HG03439 (cell line): Measurements from ENCODE around the gene SNX13.
"Not testable (repeated sequence)": the region's sequence is repeated elsewhere in the genome, so short reads cannot be mapped to it uniquely, and the experiment has no call there.

ENCODE experiments used
- ATAC-seq: cut with Tn5 transposase; IDR thresholded peaks from one replicate; pipeline ENCODE4 v1.9.1; 2021; ENCODE audit warnings: mild to moderate bottlenecking, moderate library complexity; ENCODE audit not compliant: unreplicated experiment

The SNX13 gene

DNA sequence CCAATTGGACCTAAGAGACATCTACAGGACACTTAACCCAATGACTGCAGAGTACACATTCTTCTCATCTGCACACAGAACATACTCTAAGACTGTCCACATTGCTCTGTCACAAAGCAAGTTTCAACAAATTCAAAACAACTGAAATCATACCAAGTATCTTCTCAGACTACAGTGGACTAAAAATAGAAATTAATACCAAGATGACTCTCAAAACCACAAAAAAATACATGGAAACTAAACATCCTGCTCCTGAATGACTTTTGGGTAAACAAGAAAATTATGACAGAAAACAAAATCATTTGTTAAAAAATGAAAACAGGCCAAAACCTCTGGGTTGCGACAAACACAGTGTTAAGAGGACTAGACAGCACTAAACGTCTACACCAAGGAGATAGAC, 24.5 kb downstream of the SNX13 start:
- ATAC-seq = no peak

DNA sequence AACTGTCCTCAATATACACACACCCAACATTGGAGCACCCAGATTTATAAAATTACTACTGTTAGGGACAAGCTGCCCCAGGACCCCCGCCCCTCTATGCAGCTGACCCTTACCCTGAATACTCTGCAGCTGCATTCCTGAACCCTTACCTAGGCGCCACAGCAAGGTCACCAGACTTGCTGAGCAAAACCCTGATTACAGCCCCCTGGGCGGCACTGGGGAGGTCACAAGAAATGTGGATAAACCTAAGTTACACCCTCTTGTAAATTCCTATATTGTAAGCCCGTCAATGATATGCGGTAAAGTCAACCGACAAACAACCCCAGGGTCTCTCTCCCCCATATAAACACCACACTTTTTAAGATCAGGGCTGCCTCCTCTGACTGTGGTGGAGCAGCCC, 25.1 kb downstream of the SNX13 start:
- no peak for ATAC-seq

DNA sequence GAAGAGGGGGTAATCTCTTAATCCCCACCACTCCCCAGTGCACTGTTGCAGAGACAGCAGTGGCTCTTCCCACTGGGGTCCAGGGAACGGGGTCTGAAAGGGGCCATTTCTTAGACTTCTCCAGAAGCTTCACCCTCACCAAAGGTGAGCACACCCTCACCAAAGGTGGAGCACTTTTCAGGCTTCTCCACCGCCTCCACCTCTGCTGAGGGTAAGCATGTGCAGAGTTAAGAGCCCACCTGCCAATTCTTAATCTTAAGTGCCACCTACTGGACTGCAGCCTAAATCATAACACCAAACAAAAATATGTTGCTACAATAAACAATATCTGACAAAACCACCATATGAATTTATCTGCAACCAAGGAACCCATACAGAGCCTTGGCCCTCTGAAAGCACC, 27.0 kb downstream of the SNX13 start:
- ATAC-seq = no peak

DNA sequence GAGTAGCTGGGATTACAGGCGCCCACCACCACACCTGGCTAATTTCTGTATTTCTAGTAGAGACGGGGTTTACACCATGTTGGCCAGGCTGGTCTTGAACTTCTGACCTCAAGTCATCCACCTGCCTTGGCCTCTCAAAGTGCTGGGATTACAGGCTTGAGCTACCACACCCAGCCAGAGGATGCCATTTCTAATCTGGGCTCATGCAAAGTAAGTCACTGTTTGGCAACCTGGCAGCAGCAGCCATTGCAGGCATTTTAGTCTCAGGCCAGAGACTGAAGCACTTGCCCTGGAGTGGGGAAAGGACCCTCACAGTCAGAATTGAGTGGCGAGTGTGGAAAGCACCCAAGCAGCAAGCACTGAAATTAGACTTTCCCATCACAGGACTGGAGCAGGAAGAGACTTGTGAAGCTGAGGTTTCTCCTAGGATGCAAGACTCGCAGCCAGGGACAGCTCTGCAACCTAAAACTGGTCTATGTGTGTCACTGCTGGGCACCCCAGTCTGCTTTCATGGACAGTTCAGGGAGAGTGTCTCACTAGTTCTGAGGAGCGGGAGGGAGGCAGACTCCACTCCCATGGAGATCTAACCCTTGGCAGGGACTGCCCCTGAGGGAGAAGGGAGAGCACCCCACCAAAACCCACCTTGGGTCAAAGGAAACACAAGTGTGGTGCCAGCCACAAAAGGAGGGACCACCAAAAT, 27.6 kb downstream of the SNX13 start:
- ATAC-seq = no peak

DNA sequence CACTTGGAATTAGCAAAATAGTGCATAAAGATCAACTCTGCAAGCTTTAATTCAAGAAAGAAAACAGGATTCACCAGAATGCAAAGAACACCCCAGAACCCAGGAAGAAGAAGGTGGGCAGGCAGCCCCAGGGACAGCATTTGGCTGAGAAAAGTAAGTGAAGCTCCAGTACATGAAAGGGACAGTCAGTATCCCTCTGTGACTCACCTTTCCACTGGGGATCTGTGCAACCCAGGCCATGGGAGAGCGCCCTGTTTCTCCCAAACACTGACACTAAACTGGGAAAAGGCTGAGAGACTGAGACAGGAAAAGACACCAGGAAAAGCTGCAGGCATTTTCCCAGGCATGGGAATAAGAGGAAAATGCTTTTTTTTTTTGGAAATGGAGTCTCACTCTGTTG, 28.2 kb downstream of the SNX13 start:
- no peak for ATAC-seq

DNA sequence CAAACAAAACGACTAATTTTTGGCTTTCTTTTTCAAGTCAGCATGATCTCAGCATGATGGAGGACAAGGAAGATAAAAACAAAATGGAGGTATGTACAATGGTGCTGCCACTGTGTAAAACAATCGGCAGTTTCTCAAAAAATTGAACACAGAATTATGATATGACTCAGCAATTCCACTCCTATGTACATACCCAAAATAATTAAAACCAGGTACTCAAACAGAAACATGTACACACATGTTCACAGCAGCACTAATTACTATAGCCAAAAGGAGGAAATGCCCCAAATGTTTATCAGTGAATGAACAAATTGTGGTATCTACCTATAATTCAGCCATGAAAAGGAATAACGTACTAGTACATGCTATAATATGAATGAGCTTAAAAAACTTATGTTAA, 29.9 kb downstream of the SNX13 start:
- ATAC-seq = no peak

DNA sequence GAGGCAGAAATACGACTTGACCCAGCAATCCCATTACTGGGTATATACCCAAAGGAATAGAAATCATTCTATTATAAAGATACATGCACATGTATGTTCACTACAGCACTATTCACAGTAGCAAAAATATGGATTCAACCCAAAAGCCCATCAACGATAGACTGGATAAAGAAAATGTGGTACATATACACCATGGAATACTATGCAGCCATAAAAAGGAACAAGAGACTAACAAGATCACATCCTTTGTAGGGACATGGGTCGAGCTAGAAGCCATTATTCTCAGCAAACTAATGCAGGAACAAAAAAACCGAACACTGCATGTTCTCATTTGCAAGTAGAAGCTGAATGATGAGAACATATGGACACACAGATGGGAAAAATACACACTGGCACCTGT, 31.0 kb downstream of the SNX13 start:
- not testable (repeated sequence) for ATAC-seq

DNA sequence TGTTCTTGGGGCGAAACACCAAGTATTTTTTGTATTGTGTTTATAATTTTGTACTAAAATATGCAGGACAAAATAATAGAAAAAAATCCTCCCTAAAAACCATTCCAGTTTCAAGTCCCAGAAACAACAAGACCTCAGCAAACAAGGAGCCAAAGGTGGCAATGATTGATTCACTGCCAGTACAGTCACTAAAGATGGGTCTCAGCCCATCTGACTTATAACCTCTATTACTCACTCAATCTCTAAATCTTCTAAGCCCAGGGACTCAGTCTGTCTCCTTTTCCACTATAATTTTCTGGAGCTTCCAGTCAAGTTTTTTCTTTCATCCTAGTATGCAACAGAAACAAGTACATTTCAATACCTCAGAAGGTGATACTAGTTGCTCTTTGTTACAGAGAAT, 33.3 kb downstream of the SNX13 start:
- ATAC-seq = no peak

DNA sequence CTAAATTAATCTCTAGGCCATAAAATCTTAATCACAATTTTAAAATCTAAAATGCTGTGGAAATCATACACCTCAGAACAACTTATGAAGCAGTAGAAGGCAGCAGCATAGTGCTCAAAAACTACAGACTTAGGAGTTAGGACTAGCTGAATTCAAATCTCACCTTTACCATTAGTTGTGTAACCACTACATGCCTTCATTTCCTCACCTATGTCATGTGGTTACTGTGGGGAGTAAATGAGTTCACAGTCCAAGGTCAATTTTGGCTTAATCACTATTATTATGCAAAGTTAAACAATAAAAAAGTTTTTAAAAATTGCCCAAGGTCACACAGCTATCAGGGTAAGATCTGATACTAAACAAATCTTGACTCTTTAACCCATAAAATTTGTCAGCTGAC, 37.0 kb downstream of the SNX13 start:
- ATAC-seq = no peak

DNA sequence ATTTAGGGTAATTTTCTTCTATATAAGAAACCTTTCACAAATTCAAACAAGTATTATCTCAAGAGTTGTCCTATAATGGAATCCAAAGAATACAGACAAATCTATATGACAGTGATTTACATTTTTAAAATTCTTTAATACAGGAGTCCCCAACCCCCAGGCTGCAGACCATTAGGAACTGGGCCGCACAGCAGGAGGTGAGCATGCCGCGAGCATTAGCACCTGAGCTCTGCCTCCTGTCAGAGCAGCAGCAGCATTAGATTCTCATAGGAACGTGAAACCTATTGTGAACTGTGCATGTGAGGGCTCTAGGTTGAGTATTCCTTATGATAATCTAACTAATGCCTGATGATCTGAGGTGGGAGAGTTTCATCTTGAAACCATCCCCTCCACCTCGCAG, 37.7 kb downstream of the SNX13 start:
- ATAC-seq = no peak

DNA sequence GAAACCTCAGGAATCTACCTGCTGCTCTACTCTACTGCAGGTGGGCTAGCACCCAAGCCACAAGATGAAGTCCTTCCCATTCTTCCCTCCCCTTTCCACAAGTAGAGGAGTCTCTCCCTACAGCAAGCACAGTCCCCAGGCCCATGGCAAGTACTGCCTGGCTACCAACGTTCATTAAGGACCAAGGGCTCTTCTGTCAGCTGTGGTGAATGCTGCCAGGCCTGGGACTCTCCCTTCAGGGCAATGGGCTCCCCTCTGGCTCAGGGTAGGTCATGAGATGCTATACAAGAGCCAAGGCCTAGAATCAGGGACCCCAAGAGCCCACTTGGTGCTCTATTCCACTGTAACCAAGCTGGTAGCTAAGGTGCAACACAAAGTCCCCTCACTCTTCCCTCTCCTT, 39.8 kb downstream of the SNX13 start:
- ATAC-seq = no peak

DNA sequence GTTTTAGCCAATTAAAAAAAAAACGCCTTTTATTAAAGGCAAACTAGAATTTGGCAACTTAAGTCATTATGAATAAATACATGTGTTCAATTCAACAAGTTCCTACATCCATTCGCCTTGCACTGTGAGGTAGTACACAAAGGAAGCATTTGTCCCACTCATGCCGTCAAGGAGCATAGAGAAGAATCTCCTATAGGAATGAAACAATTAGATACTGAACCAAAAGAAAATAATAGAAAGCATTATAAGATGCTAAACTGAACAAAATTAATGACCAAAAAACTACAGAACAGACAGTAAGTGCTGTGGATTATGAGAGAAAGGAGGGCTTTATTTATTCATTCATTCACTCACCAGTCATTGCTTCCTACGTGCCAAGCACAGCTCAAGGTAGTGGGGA, 42.2 kb downstream of the SNX13 start:
- no peak for ATAC-seq

DNA sequence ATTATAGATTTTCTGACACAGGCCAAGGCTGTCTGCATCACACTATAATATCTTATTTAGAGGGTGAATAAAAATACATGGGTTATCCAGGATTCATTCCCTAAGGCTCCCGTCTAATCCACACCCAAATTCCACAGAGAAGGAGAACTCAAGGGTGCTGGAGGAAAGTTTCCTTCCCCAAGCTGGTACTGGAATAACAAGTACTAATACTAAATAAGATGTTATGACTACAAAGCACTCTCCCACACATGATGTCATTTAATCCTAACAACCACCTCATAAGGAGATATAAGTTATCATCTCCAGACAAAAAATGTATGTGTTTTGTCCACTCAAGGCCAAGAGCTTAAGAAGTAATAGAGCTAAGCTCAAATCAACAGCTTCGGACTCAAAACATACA, 53.0 kb downstream of the SNX13 start:
- ATAC-seq = no peak

DNA sequence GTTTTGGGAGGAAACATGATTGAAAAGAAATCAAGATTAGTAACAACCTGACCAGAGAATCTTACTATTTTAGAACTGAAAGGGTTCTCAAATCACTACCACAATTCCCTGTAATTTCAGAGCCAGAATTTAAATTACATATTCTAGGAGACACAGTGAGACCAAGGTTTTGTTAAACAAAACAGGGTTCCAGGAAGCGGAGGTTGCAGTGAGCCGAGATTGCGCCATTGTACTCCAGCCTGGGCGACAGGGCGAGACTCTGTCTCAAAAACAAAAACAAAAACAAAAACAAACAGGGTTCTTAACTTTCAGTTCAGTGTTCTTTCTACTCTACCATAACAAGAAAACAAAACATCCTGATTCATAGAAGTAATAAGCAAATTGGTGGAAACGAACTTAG, 57.6 kb downstream of the SNX13 start:
- ATAC-seq = no peak

DNA sequence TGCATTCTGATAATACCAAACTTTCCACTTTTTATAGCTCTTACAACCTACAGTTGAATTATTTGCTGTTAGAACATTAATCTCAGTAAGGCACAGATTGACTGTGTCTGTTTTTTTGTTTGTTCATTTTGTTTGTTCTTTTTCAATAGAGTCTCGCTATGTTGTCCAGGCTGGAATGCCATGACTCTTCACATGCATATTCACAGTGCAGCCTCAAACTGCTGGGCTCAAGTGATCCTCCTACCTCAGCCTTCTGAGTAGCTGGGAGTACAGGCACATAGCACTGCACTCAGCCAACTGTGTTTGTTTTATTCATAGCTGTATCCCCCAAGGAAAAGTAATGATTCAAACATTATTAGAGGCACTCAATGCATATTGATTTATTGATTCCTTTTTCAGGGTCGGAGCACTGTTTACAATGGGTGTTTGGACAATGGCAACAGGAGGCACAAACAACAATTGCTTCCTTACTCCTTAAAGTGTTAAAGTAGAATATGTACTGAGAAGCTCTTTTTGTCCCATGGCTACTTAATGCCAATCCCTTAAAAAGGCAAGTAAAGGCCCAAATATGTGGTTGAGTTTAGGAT, 61.1 kb downstream of the SNX13 start:
- no peak for ATAC-seq

DNA sequence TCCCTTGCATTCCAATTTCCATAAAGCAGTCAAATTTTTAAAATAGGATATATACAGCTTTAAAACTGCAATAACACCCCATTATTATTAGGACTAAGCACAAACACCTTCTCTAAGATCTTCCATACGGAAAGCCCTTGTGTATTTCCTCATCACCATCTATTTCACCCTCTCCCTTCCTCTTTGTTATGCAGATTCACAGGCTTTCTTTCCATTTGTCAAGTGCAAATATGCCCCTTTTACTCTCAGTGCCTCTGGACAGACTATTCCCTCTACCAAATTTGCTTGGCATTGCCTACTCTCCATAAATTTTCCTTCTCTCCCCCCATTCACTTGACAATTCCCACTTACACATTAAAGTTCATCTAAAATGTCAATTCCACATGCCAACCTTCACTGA, 61.7 kb downstream of the SNX13 start:
- ATAC-seq = no peak

DNA sequence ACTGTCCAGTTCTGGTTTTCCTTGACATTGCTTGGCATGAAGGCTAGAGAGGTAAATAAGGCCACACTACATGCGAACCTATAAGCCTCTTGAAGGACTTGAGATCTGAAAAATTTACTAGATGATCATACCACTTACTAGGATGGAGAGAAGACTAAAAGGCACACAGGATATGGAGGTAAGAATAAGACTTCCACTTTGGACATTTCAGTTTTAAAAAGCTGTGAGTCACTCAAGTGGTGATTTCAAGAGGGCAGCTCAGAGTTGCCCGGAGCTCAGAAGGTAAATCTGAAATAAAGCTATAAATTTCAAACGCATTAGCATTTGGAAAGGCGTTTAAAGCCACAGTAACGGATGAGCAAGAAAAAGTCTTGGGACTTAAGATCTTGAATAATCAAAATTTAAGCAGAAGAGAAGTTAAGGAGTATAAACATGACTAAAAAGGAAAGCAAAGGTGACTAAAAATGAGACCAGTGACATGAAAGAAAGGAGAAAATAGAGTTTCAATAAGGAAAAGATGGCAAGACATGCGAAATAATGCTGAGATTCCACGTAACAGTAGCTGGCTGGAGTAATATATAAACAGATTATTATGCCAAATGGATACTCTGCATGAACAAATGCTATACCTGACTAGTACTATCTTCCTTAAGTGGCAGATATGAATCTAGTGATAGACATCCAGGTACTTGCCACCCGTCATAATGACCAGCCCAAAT, 68.3 kb downstream of the SNX13 start:
- no peak for ATAC-seq

DNA sequence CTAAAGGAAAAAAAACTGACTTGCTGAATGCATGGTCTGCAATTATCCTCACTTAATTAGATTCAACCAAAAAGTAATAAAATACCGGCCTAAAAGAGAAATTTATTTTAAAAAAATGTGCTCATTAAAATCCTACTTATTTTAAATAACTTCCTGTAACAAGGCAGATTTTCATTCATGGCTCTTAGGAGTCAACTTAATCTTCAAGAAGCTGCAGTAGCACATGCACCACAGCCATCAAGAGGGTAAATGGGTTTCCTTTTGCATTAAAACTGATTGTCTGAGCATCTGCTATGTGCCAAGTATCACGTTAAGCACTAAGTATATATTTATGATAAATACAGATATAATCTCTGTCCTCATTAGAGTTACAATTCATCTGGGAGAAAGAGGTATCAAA, 69.9 kb downstream of the SNX13 start:
- ATAC-seq = no peak

DNA sequence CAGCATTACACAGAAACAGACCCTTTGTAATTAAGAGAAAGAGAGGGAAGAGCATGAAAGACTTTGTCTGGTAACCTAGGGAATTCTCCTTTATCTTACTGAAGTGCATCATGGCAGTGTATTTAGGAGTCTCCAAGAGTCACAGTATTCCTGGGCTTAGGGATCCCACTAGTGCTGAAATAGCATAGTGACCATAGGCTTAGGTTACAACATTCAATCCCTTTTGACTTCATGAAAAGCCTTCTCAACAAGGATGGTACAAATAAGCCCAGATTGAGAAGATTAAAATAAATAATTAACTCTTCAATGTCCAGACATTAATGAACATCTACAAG, 76.5 kb downstream of the SNX13 start:
- no peak for ATAC-seq

DNA sequence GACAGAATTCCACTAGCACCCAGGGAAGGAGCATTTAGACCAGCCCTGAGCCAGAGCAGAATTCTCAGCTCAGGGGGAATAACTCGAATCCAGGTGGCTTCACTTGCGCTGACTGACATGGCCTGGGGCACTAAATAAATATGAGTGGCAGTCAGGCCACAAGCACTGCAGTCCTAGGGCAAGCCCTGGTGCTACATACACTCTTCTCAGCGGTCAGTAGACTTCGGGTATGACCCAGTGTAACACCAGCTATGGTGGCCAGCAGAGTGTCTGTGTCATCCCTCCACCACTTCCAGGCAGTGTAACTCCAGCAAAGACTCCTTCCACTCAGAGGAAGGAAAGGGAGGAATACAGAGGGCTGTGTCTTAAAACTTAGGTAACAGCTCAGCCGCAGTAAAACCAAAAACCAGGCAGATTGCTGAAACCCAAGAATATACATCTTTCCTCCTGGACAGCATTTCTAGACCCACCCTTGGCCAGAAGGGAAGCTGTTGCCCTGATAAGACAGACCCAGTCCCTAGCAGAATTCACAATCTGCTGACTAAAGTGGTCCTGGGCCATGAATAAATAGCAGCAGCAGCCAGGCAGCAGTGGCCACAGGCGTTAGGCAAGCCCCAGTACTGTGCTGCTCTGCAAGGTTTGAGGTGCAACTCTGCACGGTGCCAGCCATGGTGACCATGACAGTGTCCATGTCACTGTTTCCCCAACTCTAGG, 77.0 kb downstream of the SNX13 start:
- no peak for ATAC-seq

DNA sequence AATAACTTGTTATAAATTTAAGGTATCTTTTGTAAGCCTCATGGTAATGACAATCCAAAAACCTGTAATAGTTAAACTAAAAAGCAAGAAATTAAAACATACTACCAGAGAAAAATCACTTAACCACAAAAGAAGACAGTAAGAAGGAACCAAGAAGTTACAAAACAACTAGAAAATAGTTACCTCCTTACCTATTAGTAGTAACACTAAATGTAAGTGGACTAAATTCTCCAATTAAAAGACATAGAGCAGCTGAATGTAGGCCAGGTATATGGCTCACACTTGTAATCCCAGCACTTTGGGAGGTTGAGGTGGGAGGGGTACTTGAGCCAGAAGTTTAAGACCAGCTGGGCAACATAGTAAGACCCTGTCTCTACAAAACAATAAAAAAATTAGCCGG, 84.0 kb downstream of the SNX13 start:
- no peak for ATAC-seq

DNA sequence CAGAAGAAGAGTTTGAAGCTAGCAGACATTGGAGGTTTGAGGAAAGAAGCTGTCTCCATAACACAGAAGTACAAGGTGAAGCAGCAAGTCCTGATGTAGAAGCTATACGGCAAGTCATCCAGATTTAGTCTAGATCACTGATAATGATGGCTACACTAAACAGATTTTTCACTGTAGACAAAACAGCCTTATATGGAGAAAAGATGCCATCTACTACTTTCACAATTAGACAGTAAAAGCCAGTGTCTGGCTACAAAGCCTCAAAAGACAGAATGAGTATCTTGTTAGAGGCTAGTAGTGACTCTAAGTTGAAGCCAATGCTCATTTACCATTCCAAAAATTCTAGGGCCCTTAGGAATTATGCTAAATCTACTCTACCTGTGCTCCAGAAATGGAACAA, 85.1 kb downstream of the SNX13 start:
- no peak for ATAC-seq
